B cell (primary cell): ENCODE results near the gene CHRNA1. TPM values are rescaled to one million over a fixed set of nuclear protein-coding genes. Genes with fewer than 3 reads are reported as not detected.

Experiments
- ATAC-seq: fragments of 200-7000 bp; cut with Tn5 transposase; one replicate; pipeline ENCODE4 v1.10.0; 2021; ENCODE audit warnings: low read depth, mild to moderate bottlenecking, moderate number of reproducible peaks, moderate library complexity
- CTCF ChIA-PET: fragments of 350-600 bp; sonication (Branson Sonifier 250); formaldehyde crosslinking; loops from one replicate; lab custom pipeline; 2021; ENCODE audit warnings: antibody characterized with exemption, inconsistent platforms; lab: Charles Lee
- POLR2A ChIA-PET: fragments of 350-600 bp; sonication (Branson Sonifier 250); formaldehyde crosslinking; loops from one replicate; lab custom pipeline; 2021; ENCODE audit warnings: antibody characterized with exemption; lab: Charles Lee
- DNase-seq: peaks from one replicate; pipeline ENCODE4 v3.0.0; 2013
- H2AFZ ChIP-seq: 2 replicates; pipeline ENCODE4 v1.6.1; 2012; ENCODE audit warnings: mild to moderate bottlenecking, low read depth, low read length; ENCODE audit not compliant: insufficient read depth, poor library complexity, severe bottlenecking
- H3K27ac ChIP-seq, 2 donors: 1 replicate in 1 of 2; 2 replicates in 1 of 2; pipeline ENCODE4 v1.5.1; 2012 to 2013; ENCODE audit warnings: low read length in 2 of 2, mild to moderate bottlenecking in 2 of 2, moderate library complexity in 1 of 2
- H3K27me3 ChIP-seq, 4 experiments: fragments of 200-600 bp in 1 of 4; sonication (generic) in 1 of 4; replicated peaks in 1 of 4; 1 replicate in 2 of 4; 2 replicates in 2 of 4; pipeline versions ENCODE4 v1.6.1 to v1.7.0; 2013 to 2016; ENCODE audit warnings: low read length in 3 of 4, mild to moderate bottlenecking in 2 of 4, mixed read lengths in 1 of 4, moderate library complexity in 1 of 4; ENCODE audit not compliant: insufficient read depth in 4 of 4, control insufficient read depth in 3 of 4; ENCODE audit errors: control extremely low read depth in 1 of 4
- H3K36me3 ChIP-seq, 2 experiments: replicated peaks in 1 of 2; 1 replicate in 1 of 2; 2 replicates in 1 of 2; pipeline versions ENCODE4 v1.6.1 to v1.7.1; 2013; ENCODE audit warnings: low read length in 1 of 2; ENCODE audit not compliant: insufficient read depth in 2 of 2, control insufficient read depth in 1 of 2; ENCODE audit errors: control extremely low read depth in 1 of 2, extremely low read depth in 1 of 2
- H3K4me1 ChIP-seq, 2 donors: fragments of 200-600 bp in 1 of 2; sonication (generic) in 1 of 2; 1 replicate in 1 of 2; 2 replicates in 1 of 2; pipeline versions ENCODE4 v1.5.1 to v1.6.1; 2013 to 2017; ENCODE audit warnings: low read length in 2 of 2; ENCODE audit not compliant: control insufficient read depth in 2 of 2, insufficient read depth in 2 of 2
- H3K4me2 ChIP-seq: replicated peaks from 2 replicates; pipeline ENCODE3; 2012; ENCODE audit warnings: mild to moderate bottlenecking, low read depth, low read length; ENCODE audit not compliant: poor library complexity, severe bottlenecking
- H3K4me3 ChIP-seq, 5 experiments: fragments of 200-600 bp in 1 of 5; sonication (generic) in 1 of 5; 1 replicate in 3 of 5; 2 replicates in 2 of 5; pipeline versions ENCODE4 v1.5.1 to v1.7.0; 2011 to 2016; ENCODE audit warnings: low read length in 4 of 5, mild to moderate bottlenecking in 4 of 5, low read depth in 2 of 5, control low read depth in 1 of 5, moderate library complexity in 1 of 5; ENCODE audit not compliant: insufficient read depth in 1 of 5; ENCODE audit errors: control extremely low read depth in 1 of 5, extremely low read depth in 1 of 5
- H3K79me2 ChIP-seq: fragments of 200-600 bp; sonication (generic); one replicate; pipeline ENCODE4 v1.6.0; 2016; ENCODE audit warnings: low read length; ENCODE audit not compliant: control insufficient read depth, insufficient read depth
- H3K9ac ChIP-seq: fragments of 200-600 bp; sonication (generic); 2 replicates; pipeline ENCODE4 v1.6.1; 2017; ENCODE audit warnings: mild to moderate bottlenecking, low read length, moderate library complexity
- H3K9me3 ChIP-seq, 3 donors: one replicate each; pipeline versions ENCODE4 v1.6.1 to v1.7.1; 2013; ENCODE audit warnings: low read length in 2 of 3; ENCODE audit not compliant: control insufficient read depth in 2 of 3, insufficient read depth in 1 of 3; ENCODE audit errors: control extremely low read depth in 1 of 3
- H4K20me1 ChIP-seq: 2 replicates; pipeline ENCODE4 v1.6.0; 2012; ENCODE audit warnings: mild to moderate bottlenecking, low read length; ENCODE audit not compliant: insufficient read depth, control insufficient read depth, poor library complexity, severe bottlenecking
- H3K27ac Mint-ChIP-seq: one replicate; pipeline ENCODE4 v1.8.0; 2021; ENCODE audit warnings: mixed read lengths
- H3K27me3 Mint-ChIP-seq: one replicate; pipeline ENCODE4 v1.8.0; 2021; ENCODE audit warnings: mixed read lengths
- H3K4me1 Mint-ChIP-seq: one replicate; pipeline ENCODE4 v1.8.0; 2021; ENCODE audit warnings: mixed read lengths
- H3K4me3 Mint-ChIP-seq: one replicate; pipeline ENCODE4 v1.8.0; 2021; ENCODE audit warnings: mixed read lengths
- H3K9me3 Mint-ChIP-seq: one replicate; pipeline ENCODE4 v1.8.0; 2022; ENCODE audit warnings: mixed read lengths; ENCODE audit not compliant: insufficient read depth
- CTCF ChIP-seq: fragments of 200-600 bp; IDR thresholded peaks from one replicate; pipeline ENCODE4 v1.8.0; 2022; ENCODE audit warnings: antibody characterized with exemption, mild to moderate bottlenecking
- EZH2 ChIP-seq: IDR thresholded peaks from 2 replicates; pipeline ENCODE4 v1.6.1; 2012; ENCODE audit warnings: borderline replicate concordance, low read depth, mild to moderate bottlenecking, moderate library complexity, low read length; ENCODE audit not compliant: insufficient read depth, poor library complexity, severe bottlenecking
- WGBS: methylation state at CpG from one replicate; pipeline ENCODE4 v1.1.5; 2013; ENCODE audit warnings: missing lambda C conversion rate; ENCODE audit not compliant: insufficient coverage; 5-methylcytosine and 5-hydroxymethylcytosine counted together
- intact Hi-C: fragments of 100-400 bp; cut with micrococcal nuclease; formaldehyde crosslinking; loops from one replicate; pipeline ENCODE4 v1.10.0; 2022
- polyA plus RNA-seq: library from polyadenylated mRNA; depleted of rRNA; stranded (reverse); fragments of >200 nt; gene quantifications from 2 replicates; pipeline ENCODE4 v1.2.3, GENCODE V29; 2012
- total RNA-seq, 2 donors: library from RNA; stranded (reverse); fragments of 120-200 nt in 1 of 2; gene quantifications; 1 replicate in 1 of 2; 2 replicates in 1 of 2; pipeline versions ENCODE4 v1.2.3 to v1.2.4, GENCODE V29; 2013 to 2022

Gene CHRNA1
- total and polyA plus RNA-seq, 2 donors (not counting 1 experiment from before 2014, with no cell fraction given) = 0.20 to 0.22 TPM

DNA sequence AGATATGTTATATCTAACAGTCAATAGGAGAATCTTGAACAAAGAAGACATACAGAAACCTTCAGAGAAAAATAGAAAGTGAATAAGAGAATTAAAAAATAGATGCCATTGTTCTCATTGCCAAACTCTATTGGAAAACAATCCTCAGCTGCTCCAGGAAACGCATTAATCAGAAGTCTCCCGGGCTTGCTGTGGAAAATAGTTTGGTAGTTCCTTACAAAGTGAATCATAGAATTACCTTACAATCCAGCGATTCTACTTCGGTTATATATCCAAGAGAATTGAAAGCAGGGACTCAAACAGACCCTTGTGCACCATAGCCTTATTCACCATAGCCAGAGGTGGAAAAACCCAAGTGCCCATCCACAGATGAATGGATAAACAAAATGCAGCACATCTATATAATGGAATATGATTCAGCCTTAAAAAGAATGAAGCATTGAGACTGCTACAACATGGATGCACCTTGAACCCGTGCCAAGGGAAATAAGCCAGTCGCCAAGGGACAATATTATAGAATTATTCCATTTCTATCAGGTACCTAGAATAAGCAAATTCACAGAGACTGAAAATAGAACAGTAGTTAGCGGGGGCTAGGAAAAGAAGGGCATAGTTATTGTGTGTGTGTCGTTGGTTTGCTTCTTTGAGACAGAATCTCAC, 21.9 kb upstream of the CHRNA1 start:
- POLR2A ChIA-PET = no interaction called here
- CTCF ChIA-PET = interaction anchor here (1.0 kb wide), 1 partner anchor 37 kb away, joined by 3 read pairs; no protein-coding TSS in a partner anchor
- H3K9me3 Mint-ChIP-seq = no peaks in the 10 kb centered on the region

More for the DNA sequence above, 21.9 kb upstream of the CHRNA1 start:
- Histone ChIP-seq H3K4me3 (no peak overlapping the region), H3K4me2 (no peak overlapping the region), H3K27ac (no peak overlapping the region), H3K27me3 (no peaks in the 10 kb centered on the region), H3K79me2 (no peaks in the 10 kb centered on the region), H3K9me3 (peaks cover 0 to 2% (median 0%) of the 10 kb centered on the region in 3 donors), H3K9ac (no peak overlapping the region), H3K4me1 (no peaks in the 10 kb centered on the region), H4K20me1 (no peaks in the 10 kb centered on the region), H2AFZ (no peak overlapping the region), H3K36me3 (no peaks in the 10 kb centered on the region)
- intact Hi-C loops = no loop called here
- ATAC-seq = no peak
- WGBS = 80% methylated on average over 1 of the region's 8 CpGs
- TF ChIP-seq CTCF = no peak
- TF ChIP-seq EZH2 = no peak
- no peak for DNase-seq
- H3K4me3 Mint-ChIP-seq = no peak overlapping the region
- peaks cover 13% of the 10 kb centered on the region for H3K27me3 Mint-ChIP-seq
- H3K4me1 Mint-ChIP-seq = no peaks in the 10 kb centered on the region
- no peak overlapping the region for H3K27ac Mint-ChIP-seq
